IPS-NIHi7 (cell line): ENCODE measurements around the gene RXFP4.
"Not testable (repeated sequence)": the region's sequence is repeated elsewhere in the genome, so short reads cannot be mapped to it uniquely, and the experiment has no call there.

Experiments used
- DNase-seq: peaks from one replicate; pipeline ENCODE4 v3.0.0; 2012; ENCODE audit warnings: mixed read lengths; ENCODE audit errors: extremely low spot score

The RXFP4 gene

GRCh38 chr1:155930725-155931124, 10.7 kb upstream of the RXFP4 start:
- not testable (repeated sequence) for DNase-seq

DNA sequence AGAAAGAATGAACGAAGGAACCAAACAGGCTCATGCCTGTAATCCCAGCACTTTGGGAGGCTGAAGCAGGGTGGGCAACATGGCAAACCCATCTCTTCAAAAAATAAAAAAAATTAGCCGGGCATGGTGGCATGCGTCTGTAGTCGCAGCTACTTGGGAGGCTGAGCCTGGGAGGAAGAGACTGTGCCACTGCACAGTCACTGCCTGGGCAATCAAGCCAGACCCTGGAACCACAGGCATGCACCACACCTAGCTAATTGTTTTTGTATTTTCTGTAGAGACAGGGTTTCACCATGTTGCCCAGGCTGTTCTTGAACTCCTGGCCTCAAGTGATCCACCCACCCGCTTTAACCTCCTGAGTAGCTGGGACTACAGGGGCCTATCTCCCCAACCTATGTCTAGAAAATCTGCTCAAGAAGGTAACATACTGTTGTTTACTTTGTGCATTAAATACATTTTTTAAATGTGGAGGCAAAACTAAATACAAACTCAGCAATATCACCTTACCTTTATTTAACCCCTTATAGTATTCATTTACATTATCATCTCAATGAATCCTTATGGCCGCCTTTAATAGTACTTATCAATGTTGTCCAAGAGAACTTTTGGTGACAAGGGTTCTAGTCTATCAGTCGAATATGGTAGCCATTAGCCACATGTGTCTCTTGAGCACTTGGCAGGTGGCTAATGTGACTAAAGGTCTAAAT, 10.0 kb upstream of the RXFP4 start:
- no peak for DNase-seq

DNA sequence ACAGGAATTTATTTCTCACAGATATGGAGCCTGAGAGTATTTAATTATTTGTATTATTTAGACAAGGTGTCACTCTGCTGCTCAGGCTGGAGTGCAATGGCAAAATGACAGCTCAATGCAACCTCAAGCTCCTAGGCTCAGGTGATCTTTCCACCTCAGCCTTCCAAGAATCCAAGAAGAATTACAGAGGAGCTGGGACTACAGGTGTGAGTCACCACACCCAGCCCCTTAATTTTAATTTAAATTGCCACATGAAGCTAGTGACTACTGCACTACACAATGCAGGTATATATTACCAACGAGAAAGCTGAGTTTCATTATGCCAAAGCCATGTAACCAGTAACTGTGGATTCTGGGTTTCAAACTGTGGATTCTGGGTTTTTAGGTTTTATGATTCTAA, 9.4 kb upstream of the RXFP4 start:
- no peak for DNase-seq

DNA sequence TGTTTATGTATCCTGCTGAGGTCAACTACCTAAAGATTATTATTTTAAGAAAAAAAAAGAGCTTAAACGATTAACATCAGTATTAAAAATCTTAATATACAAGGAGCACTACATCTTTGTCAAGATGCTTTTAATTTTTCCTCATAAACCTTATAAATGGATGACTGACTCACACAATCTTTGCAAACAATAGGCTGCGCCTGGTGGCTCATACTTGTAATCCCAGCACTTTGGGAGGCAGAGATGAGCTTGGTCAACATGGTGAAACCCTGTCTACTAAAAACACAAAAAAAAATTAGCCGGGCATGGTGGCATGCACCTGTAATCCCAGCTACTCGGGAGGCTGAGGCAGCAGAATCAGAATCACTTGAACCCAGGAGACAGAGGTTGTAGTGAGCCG, 9.0 kb upstream of the RXFP4 start:
- no peak for DNase-seq

GRCh38 chr1:155933591-155934096, 7.8 kb upstream of the RXFP4 start:
- DNase-seq: no peak

DNA sequence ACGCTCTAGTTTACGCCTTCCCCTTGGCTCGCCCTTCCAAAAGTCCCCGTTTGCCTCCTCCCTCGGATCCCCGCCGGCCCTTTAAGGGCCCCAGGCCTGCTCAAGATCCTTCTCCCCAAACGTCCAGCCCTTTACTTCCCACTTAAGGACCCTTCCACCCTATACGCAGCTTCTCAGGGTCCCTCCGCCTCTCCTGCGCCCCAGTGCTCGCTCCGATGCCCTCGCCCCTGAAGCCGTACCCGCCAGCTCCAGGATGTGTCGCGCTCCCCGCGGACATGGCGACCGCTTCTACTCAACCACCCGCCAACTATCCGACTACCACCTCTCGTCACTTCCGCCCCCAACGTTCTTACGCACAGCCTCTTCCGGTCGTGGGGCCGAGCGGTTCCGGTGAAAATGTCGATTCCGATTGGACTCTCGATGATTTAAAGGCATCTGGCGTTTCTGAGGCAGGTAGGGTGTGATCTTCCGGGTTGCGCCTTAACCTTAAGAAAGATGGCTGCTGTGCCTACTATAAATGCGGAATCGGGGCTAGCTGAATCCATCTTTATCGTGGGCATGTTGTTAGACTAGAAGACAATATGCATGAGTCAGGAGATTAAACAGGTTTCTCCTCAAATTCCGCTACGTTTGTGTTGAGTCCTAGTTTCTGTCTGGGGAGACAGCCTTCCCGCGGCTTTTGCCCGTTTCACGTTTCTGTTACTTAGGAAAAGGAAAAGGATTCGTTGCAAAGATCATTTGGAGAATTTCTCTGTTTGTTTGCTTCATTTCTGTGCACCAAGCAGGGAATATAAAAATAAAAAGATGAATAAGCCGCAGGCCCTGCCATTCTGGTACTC, 7.1 kb upstream of the RXFP4 start, which contains the start of gene KHDC4:
KHDC4 (minus strand) TSS at position 317 of the 839 bp plus-strand sequence; CDS start at position 277, 40 bp downstream.
- peak; percentile 96 for DNase-seq

DNA sequence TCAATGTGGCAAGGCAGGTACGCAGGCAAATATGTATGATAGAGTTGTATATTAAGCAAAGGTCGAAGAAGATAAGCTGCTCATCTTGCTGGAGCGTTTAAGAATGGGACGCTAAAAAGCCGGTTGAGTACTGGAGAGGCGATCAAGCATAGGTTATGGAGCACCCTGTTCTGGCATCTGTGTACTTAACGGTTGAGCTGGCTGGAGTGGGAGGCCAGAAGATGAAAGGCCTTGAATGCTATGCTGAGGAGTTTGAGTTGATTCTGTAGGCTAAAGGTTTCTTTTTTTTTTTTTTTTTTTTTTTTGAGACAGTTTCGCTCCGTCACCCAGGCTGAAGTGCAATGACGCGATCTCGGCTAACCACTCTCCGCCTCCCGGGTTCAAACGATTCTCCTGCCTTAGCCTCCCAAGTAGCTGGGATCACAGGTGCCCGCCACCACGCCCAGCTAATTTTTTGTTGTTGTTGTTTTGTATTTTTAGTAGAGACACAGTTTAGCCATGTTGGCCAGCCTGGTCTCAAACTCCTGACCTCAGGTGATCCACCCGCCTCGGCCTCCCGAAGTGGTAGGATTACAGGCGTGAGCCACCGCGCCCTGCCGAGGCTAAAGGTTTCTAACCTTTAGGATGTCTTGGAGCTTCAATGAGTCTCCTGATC, 6.4 kb upstream of the RXFP4 start:
- DNase-seq: no peak

GRCh38 chr1:155938220-155938627, 3.2 kb upstream of the RXFP4 start:
- peak; percentile 77 for DNase-seq

- no peak for DNase-seq
Observed at GRCh38 chr1:155940482-155940992, 901 bp upstream of the RXFP4 start.

- DNase-seq: no peak
Observed at GRCh38 chr1:155941845-155942531, 550 bp downstream of the RXFP4 start.

DNA sequence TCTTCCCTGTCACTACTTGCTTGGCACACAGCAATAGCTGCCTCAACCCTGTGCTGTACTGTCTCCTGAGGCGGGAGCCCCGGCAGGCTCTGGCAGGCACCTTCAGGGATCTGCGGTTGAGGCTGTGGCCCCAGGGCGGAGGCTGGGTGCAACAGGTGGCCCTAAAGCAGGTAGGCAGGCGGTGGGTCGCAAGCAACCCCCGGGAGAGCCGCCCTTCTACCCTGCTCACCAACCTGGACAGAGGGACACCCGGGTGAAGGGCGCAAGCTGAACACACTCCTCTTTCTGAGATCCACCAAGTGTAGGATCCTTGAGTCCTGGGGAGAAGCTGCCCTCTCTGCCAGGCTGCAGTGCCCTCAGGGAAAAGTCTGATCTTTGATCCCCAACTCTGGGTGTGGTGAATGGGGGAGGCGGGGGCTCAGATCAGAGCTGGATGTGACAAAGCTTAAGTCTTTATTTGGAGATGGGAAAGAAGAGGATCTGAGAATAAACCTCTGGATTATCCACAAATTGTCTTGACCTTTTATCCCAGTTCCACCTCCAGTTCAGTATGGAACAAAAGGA, 1.2 kb downstream of the RXFP4 start:
- DNase-seq: no peak

DNA sequence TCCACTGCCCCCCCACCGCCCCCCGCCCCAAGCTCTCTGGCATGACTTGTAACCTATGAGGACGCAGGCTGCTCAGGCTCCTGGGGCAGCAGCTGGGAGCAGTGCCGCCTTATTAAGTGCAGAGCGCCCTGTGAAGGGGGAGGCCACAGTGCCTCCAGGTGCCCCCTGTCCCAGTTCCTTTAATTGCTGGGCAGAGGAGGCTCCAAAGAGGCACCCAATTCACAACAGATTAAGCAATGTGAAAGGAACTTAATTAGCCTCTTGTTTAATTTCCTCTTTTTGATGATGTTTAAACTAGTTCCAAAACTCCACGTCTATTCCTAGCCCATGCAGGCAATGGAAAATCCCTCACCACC, 3.0 kb downstream of the RXFP4 start:
- no peak for DNase-seq

DNA sequence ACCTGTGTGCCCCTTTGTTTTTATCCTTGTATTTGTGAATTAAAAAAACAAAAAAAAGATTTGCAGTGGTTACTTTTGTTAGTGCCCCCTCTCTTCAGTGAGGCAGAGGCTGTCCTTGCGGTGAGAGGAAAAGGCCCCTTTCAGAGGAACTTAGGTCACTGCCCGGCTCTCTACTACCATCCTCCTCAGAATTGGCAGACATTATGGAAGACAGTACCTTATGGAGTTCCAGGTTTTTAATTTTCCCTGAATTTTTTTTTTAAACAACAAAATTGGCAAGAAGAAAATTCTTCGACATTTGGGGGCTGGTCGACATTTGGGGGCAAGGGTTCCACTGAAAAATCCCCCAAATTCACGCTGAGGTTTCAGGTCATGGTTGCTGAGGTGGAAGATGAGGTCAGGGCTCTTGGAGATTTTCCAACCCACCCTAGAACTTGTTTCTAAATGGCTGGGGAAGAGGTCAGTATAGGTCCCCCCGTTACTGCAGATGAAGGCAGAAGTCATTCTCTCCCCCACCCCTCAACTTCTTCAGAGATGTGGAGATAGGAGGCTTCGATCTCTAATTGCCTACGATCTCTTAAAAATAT, 5.3 kb downstream of the RXFP4 start:
- DNase-seq: no peak

- DNase-seq: no peak
Observed at GRCh38 chr1:155947292-155947691, 5.9 kb downstream of the RXFP4 start.

DNA sequence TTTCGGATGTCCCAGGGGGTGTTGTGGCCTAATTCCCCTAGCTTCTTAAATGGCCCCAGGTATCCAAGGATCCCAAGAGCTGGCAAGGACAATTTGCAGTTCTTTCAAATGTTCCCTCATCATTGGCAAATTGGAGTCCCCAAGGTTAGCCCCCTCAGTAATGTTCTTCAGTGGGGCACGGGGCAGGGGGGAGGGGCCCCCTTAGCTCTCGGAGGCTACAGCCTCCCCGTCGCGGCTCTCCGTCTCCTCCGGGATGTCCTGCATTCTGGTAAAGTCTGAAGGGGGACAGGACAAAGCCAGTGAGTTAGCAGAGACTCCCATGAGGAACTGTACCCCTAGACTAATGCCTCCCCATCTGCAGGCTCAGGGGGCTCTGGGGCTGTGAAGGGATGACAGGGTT, 6.3 kb downstream of the RXFP4 start:
- DNase-seq: no peak

- no peak for DNase-seq
Observed at GRCh38 chr1:155950829-155951228, 9.4 kb downstream of the RXFP4 start.

DNA sequence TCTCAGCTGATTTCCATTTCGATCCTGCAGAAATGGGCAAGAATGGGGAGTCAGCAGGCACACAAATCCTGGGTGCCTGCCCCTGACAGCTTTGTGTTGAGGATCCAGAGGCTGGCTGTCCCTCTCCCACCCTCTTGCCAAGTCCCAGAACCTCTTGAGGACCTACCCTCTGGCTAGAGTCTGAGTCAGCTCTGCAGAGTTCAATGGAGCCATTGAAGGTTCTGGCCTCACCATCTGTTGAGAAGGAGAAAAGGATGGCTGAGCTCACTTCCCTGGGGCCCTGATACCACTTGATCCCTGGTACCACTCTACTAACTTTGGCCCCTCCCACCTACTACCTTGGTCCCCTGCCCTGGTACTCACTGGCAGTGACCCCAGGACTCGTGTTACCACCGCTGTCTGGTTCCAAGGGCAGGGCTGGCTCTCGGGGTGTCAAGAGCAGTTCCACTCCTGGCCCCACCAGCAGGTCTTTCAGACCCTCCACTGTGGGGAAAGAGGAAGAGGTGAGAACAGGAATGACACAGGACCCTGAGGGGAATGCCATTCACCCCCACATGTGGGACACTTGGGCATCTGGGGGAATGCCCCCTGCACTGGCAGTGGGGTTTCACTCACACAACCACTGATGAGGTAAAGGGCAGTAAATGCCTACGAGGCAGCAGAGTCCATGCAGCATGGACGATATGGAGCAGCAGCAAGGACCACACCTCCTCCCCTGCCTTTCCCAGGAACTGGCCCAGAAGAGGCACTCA, 10.5 kb downstream of the RXFP4 start:
- DNase-seq: no peak

GRCh38 chr1:155952505-155952890, 11.1 kb downstream of the RXFP4 start:
- DNase-seq: no peak

GRCh38 chr1:155954645-155955044, 13.2 kb downstream of the RXFP4 start:
- no peak for DNase-seq

DNA sequence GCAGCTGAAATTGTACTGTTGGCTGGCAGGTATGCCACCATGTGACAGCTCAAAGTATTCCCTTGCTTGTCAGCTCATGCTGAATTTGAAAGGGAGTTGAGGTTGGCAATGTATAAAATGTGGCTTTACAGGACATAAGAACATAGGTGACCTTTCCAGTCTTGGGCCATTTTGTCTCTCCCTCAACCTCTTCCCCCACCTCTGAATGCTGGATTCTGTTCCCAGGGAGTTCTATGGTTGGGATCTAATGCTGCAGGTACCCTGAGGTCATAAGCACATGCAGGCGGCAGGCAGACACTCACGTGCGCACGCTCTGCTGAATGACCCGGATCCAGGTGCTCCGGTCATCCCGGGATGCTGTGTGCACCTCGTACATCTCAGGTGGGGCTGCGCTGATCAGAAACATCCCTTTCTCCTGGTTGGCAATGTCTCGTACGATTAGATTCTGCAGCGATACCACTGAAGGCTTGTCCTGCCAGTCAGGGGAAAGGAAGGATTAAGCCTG, 16.0 kb downstream of the RXFP4 start:
- DNase-seq: no peak
